HG03439 (cell line): ENCODE measurements around the gene RIPPLY1.
"Not testable (repeated sequence)": the region's sequence is repeated elsewhere in the genome, so short reads cannot be mapped to it uniquely, and the experiment has no call there.

Experiments
- ATAC-seq: cut with Tn5 transposase; IDR thresholded peaks from one replicate; pipeline ENCODE4 v1.9.1; 2021; ENCODE audit warnings: mild to moderate bottlenecking, moderate library complexity; ENCODE audit not compliant: unreplicated experiment

RIPPLY1 gene

DNA sequence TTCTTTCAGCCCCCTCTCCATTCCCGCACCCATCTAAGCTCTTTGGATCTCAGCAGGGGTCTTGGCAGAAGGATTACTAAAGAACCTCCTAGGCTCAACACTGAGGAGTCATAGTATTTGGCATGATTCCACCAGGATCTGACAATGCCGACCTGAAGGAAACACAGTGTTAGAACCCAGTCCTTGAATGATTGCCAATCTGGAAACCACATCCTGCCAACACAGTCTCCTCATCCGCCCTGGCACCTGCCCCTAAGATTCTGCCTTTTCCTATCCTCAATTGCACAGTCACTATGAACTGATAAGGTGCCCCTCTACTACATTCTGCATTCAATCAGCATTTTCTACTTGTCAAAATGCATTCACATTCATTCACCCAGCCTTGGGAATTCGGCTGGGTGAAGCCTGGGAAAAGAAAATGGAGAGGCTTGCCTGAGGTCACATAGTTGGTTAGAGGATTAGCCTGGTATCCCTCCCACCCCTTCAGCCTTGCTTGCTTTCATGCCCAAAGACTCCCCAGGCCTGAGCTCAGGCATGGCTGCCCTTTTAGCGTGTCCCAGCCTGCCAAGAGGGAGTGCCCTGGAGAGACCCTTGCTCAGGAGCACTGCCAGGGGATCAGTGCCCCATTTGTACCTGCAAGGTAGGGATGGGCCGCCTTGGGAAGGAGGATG is 14.8 kb upstream of the RIPPLY1 start:
- ATAC-seq = no peak

DNA sequence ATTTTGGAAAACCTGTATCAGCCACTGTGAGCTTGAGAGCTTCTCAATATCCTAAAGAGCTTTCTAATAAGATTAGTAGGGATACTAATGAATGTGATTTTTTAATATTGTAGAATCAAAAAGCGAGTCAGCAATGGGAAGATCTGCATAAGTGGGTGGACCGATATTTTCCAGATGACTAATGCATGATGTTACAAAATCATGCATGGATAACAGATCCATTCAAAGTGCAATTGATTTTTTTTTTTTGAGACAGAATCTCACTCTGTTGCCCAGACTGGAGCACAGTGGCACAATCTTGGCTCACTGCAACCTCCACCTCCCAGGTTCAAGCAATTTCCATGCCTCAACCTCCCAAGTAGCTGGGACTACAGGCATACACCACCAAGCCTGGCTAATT is 9.7 kb upstream of the RIPPLY1 start:
- ATAC-seq = no peak

DNA sequence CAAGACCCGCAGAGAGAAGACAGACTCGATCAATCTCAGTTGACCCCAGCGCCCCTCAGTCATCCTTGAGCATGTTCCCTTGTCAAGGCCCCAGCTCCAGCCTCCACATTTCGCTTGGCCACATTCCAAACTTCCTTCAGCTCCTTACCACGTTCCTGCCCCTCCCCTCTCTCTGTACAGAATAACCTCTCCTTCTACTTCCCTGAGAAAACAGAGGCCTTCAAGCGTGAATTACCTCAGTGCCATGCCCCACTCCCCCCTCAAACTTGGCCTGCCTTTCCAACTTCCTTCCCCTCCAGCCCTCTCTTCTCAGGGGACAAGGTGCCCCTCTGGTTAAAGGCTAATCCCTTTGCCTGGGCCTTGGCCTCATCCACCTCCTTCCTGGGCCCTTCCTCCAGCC is 3.2 kb upstream of the RIPPLY1 start:
- no peak for ATAC-seq

DNA sequence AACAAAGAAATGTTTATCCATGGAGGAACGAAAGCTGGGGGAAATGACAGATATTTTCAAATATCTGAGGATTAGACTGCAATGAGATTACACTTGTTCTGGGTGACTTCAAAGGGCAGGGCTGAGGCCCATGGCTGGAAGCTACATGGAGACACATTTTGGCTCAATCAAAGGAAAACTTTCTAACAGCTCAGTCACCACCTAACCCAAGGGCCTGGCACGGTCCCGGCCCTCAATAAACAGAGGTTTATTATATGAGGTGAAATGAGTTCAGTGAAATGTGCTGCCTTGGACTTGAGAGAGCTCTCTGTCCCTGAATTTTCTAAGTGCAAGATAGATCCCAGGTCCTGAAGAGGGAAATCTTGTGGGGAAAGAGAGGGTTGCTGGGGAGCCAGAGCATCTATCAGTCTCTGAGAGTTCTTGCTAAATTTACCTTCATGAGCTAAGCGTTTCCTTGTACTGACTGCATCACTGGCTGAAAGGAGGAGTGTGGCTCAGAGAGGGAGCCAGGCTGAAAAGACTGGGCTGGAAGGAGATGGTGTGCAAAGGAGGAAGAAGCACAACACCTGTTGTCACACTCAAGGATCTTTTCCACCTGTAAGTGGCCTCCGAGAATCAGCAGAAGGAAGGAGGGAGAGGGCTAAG is 2.0 kb upstream of the RIPPLY1 start:
- ATAC-seq = no peak

DNA sequence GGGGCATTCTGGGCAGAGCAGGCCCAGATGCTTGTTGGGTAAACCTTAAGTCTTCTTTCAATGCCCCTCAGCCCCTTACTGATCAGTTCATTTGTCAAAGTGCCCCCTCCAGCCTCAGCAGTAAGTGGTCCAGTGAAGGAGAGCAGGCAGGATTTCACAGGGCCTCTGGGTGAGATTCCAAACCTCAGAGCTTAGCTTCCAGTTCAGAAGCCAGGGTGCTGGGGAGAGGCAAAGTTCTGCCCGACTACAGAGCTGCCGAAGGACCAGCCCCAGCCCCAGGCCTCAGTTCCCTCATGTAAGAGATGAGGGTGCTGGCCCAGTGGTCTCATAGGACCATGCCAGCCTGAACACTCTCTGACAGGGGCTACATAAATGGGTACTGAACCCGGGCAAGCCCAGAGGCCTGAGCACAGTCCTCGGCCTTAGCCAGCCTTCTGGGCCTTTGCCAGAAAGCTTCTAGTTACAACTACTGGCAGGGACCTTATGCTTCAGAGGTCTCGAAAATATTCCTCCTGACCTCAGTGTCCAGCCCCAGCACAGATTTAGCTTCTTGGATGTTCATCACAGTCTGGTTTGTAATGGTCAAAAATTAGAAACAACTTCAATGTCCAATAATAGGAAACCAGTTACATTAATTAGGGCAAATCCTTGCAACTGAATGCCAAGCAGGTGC is 851 bp upstream of the RIPPLY1 start:
- no peak for ATAC-seq

DNA sequence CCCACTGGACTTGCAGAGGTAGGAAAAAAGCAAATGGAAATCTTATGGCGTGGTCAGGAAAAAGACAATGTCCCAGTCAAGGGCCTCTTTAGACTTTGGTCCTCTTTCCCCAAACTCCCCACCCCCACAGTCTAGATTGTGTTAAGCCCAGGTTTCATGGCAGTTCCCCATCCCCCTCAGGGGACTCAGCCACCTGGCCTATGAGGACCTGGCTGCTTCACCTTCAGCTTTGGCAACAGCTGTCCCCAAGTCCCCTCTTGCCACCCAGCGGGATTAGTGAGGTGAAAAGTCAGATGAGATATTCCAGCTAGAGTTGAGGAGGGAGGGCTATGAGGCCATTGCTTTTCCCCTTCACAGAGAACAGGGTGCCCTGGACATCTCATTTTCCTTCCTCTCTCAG is 457 bp downstream of the RIPPLY1 start:
- no peak for ATAC-seq

DNA sequence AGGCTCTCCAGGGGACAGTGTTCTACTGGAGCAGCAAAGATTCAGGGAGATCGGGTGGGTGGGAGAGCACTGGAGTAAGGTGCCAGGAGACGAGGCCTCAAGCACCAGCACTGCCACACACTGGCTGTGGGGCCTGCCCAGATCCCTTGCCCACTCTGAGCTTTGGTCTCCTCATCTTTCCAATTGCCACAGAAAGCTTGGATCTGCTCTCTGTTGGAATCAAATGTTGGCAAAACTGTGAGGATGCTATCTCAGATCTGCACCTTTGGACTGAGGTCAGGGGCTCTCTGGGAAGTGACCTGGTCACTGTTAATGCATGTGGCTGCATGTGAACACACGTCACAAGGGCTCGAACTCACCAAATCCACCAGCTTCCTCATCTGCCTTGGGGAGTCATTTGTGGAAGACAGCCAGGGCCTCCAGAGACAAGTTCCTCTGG is 1.3 kb downstream of the RIPPLY1 start:
- no peak for ATAC-seq

DNA sequence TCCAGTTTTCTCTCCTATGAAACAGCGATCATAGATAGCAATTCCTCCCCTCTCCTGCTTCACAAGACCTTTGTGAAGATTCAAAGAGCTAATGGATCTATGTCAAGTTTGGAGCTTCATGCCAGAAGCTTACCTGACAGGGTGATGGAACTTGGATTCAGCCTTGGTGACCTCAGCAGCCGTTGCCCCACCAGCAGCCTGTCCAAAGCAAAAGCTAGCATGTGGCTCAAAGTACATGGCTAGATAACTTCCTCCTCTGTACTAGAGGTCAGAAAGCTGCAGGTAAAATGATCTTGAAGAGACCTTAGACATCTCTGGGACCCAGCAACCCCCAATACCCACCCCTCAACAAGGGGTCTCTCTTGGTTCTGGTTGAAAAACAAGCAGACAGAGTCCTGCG is 1.8 kb downstream of the RIPPLY1 start:
- no peak for ATAC-seq

DNA sequence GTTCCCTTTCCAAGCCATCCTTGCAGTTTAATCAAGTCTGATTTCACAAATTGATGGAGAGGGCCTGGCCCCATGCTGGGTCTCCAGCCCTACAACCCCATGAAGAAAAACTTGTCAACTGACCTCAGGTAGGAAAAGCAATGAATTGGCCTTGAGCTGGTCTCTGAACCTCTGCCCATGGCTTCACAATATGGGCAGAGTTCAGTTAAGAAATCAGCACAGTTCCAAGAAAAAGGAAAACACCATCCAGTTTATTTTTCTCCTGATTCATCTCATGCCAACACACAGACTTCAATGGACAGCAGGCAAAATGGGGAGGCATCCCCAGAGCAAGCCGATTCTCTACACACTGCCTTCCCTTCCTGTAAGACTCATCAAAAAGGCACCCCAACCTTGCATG is 3.3 kb downstream of the RIPPLY1 start:
- no peak for ATAC-seq

DNA sequence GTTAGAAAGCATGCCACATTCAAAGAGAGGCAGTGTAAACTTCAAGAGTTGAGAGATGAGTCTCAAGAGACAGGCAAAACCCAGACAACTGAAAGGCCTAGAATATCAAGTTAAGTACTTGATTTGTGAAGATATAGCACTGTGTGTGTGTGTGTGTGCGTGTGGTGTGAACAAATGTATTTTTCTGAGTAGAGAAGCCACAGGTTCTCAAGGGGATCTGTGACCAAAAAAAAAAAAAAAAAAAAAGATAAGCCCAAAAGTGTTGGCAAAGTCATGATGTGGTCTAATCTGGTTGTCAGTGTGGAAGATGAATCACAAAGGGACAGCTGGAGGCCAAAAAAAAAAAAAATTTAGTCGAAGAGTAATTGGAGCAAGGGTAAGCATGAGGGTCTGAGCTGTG is 3.9 kb downstream of the RIPPLY1 start:
- ATAC-seq = no peak

DNA sequence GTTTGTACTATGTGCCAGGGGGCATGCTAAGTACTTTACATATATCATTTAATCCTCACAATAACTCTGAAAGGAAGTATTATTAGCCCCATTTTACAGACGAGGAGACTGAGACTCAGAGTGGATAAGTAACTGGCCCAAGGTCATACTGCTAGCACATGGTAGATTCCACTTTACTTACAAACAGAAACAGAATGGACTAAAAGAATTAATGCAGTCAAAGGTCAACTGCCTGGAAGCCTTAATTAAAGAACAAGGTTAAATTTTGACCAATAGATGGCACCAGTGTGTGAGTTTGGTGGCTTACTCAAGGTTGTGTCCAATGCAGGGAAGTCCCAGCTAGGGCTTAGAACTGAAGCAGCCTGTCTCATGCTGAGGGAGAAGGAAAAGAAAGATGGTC is 4.7 kb downstream of the RIPPLY1 start:
- no peak for ATAC-seq

DNA sequence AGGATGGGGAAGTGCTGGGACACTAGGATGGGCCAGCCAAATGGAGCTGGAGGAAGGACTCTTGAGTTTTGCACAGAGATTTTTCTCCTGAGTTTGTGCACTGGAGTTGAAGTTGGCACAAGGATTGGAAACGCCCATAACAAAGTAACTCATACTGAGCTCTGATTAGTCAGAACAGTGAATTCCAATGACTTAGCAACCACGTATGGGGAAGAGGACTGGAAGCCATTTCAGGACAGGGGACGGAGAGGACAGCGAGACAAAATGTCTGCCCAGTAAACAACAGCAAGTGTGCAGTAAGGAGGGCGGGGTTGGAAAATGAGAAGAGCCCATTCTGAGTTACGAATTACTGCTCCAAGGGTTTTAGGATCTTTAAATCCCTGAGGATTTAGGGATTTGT is 5.9 kb downstream of the RIPPLY1 start:
- ATAC-seq = no peak

DNA sequence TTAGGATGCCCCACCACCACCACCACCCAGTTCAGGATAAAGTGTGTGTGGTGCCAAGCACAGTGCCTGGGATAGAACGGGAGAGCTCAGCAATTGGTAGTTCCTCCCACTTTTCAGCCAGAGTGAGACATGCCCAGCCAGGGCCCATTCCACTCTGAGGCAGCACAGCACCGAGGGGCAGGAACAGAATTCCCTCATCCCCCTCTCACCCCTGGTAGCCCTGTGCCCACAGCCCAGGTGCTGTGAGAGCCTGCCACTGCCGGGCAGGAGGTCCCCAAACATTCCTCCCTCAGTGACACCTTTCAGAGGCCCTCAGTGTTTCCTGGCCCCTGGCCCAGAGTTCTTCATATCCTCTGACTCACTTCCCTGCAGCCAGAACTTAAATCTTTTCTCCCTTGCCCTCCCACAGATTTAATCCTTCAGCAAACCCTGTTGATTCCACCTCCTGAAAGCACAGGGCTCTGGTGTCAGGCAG is 8.1 kb downstream of the RIPPLY1 start:
- ATAC-seq = no peak

DNA sequence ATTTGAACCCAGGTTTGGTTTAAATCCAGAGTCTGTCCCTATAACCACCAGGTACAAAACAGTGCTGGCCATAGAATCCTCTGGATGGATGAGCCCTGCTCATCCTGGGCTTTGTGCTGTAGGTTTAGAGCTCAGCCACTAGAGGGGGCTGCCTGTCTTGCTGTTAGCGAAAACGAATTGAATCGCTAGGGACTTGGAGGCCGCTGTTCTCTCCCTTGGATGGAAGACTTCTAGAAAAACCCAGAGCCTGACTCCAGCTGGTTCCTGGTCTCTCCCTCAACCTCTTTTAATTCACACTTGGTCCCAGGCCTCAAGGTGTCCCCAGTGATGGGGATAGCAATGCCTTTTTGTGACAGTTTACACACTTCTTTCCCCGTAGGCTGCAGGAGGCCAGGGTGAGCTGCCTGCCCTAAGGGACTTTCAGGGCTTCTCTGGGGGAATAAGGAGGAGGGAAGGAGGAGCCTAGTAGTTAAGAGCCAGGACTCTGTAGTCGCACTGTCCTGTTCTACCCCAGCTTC is 8.7 kb downstream of the RIPPLY1 start:
- peak; percentile 67 for ATAC-seq

DNA sequence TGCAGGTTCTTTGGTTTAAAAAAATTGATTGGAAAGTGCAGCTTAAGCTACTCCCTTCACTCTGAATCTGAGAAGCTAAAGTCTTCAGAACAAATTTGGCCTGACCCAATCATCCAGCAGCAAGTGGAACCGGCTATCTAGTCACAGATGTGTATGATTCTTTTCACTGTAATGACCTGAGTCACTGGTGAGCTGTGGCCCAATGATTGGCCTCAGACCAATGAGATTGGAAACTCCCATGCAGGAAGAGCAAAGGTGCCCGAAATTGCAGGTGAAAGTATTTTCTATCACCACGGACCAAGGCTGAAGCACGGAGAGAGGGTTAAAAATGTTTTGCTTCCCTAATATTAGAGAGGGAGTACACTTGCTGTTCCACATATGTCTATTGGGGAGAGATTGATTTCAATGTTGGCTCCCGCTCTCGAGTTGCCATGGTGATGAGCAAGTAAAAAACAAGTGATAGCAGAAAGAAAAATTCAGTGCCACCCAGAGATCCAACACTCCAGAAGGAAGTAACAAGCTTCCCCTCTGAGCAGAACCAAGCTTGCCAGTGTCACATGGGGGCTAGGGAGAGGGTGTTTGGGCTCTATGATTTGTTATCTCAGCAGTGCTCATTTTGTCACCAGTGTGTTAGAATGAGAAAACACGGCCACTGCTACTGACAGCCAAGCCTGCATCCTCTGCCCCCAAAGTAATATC is 11.2 kb downstream of the RIPPLY1 start:
- no peak for ATAC-seq

DNA sequence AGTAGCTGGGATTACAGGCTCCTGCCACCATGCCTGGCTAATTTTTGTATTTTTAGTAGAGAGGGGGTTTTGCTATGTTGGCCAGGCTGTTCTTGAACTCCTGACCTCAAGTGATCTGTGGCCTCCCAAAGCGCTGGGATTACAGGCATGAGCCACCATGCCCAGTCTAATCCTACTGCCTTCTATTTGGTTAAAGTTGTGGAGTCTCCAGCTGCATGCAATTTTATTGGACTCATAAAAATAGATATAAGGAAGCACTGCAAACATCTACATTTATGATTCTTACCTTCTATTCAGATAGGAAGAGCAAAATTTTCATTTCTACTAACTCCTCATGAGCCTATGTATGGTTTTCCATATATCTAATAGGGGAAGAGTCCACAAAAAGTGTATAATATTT is 13.7 kb downstream of the RIPPLY1 start:
- ATAC-seq = no peak

DNA sequence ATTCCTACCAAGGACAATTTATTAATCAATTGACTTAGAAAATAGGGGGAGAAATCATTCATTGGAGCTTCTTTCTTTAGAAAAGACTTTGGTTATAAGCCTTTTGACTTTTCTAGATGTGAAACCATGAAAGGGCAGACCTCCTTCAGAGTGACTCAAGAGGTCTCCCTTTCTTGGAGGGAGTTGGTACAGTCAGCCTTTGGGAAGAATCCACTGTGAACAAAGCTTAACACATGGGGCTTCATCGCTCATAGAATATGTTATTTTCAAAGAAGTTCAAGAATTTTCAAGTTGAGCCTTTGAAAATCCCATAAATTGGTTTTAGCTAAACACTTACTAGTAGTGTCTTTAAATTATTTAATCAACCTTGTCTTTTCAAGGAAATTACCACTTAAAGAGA is 28.0 kb downstream of the RIPPLY1 start:
- no peak for ATAC-seq

DNA sequence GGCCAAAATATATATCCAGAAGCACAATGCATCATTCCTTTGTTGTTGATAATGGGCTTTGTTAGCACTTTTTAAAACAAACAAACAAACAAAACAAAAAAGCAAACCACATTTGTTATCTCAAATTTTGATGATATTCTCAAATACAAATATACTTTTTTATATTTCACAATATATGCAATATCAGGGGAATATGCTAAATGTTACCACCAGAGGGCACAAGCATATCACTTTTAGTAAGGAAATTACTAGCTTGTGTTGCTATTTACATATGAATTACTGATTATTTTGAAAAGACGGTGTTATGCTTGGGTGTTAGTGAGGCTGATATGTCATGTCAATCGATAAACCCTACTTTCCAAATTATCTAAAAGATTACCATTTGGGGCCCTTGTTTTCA is 29.1 kb downstream of the RIPPLY1 start:
- ATAC-seq = no peak

DNA sequence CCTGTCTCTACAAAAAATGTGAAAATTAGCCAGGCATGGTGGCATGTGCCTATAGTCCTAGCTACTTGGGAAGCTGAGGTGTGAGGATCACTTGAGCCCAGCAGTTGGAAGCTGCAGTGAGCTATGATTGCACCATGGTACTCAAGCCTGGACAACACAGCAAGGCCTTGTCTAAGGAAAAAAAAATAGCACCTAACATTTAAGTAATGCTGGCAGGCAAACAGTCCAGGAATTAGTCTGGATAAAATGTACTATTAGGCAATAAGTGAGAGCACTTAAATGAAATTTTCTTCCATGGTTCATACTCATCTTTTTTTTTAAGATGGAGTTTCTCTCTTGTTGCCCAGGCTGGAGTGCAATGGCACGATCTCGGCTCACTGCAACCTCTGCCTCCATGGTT is 30.3 kb downstream of the RIPPLY1 start:
- ATAC-seq = not testable (repeated sequence)

DNA sequence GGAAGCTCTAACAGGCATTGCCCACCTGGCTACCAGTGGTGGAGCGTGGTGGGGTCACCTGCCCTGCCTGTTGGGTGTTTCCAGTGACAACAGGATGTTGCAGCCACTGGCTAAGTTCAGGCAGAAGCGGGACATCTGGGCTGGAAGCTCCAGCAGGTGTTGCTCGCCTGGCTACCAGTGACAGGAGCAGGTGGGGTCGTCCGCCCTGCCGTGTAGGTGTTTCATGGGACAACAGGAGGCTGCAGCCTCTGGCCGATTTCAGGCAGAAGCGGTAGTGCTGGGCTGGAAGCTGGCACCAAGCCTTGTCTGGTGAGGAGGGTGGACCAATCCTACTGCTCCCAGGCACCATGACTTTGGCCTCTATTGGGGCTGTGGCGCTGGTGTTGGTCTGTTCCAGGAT is 39.4 kb downstream of the RIPPLY1 start:
- no peak for ATAC-seq

DNA sequence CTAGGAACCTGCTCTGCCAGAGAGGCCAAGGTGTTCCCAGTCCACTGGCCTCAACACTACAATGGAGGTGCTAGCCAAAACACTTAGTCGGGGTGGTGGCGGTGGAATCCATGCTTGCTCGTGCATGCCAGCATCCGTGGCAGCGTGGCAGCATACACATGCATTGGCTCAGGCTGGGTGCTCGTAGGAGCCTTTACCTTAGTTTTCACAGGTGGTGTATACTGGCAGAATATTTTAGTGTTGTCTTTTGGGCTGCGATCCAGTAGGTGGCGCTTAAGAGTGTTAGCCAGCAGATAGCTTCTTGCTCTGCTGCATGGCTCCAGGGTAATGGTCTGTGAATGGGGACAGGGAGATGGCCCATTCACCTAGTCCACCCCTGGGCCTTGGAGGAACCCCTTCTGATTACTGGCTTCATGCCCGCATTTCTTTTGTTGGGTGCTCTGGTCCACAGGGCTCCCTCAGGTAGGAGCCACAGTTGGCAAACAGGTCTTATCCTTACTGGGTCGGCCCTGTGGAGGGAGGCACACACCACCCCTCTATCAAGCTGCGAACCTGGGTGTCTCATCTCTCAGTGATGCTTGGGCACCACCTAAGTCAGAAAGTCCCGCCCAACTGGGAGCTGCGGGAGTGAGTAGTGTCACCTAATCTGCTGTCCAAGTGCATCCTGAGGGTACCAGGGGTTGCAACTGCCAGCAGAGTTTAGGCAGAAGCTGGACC is 40.0 kb downstream of the RIPPLY1 start:
- ATAC-seq = no peak
